NCI-H524 treated with DMSO at 0.1 percent for 48 hours (cell line): ENCODE data around the gene UBN1.

Source experiments
- DNase-seq: peaks from one replicate; lab custom pipeline; 2025; lab: John Stamatoyannopoulos, UW

UBN1 gene

GRCh38 chr16:4825196-4825595 is 22.1 kb upstream of the UBN1 start:
- no peak for DNase-seq

DNA sequence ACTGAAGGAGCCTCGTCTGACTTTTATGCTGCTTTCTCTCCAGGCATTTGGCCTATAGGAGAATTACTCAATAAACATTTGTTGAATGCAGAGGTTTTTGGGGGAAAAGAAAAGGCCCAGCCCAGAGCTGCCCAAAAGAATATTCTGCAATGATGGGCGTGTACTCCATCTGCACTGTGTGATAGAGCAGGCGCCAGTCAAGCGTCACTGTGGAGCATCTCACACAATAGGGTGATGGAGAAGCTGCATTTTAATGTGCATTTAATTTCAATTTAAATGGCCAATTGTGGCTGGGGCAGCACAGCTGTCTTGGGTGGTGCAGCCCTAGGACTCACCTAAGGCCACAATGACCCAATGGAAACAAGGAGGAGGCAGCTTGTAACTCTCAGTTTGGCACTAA is 20.8 kb upstream of the UBN1 start:
- no peak for DNase-seq

DNA sequence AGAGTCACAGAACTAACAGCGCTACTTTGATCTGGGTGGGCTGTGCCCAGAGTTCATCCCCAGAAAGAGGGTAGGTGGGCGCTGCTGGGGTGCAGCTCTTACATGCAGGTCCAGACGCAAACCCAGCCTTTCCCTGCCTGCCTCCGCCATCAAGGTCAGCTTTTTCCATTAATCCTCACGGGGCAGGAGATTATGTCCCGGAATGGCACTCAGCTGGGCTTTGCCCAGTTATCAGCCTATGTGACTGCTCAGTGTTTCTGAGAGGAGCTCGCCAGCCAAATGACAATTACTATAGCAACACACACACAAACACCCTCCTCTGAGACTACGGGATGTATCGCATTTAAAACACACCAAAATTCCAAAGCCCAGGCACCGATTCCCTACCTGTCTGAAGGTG is 20.3 kb upstream of the UBN1 start:
- no peak for DNase-seq

DNA sequence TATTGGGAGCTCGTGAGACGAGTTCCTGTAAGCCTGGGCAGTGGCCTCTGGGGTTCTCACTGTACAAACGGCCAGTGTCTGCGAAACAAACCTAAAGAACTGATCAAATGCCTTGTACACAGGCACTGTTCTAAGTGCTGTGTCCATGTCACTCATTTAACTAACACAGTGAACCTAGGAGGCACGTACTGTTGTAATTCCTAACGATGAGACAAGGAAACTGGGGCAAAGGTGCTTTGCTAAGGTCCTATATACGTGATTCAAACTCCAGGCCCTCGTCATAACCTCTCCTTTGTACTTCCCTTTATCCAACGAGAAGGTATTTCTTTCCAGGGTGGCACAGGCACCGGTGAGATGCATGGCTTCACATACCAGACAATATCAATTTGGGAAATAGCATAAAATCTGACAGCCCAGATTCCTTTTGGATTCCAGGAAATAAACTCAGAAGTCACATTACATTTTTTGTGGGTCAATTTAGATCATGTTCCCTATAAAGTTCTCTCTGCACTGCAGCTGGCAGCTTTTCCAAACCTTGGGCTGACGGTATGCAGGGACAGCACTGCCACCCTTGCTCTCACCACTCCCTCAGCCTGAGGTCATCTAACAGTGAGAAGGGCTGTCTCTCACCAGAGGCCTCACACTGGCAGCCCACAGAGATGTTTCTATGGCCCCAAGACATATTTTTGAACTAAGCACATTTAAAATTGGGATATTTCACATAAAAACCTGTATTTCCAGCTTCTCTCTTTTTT is 18.5 kb upstream of the UBN1 start:
- DNase-seq, result no peak

- DNase-seq, result no peak
Observed at GRCh38 chr16:4830408-4830807, 16.9 kb upstream of the UBN1 start.

DNA sequence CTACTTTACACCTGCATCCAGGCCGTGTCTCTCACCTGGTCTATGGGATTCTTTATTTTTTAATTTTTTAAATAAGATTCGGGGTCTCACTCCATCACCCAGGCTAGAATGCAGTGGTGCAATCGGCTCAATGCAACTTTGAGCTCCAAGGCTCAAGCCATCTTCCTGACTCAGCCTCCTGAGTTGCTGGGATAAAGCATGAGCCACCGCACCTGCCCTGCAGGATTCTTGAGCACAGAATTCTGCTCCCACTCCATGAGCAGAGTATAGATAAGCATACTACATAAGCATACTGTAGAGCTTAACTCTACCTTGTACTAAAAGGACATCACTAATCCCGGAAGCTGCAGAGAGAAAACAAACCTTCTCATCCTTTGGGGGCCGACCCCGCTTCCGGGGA is 15.7 kb upstream of the UBN1 start:
- DNase-seq, result no peak

GRCh38 chr16:4832698-4833343 is 14.5 kb upstream of the UBN1 start:
- DNase-seq, result no peak

GRCh38 chr16:4833584-4833983 is 13.7 kb upstream of the UBN1 start:
- DNase-seq, result no peak

DNA sequence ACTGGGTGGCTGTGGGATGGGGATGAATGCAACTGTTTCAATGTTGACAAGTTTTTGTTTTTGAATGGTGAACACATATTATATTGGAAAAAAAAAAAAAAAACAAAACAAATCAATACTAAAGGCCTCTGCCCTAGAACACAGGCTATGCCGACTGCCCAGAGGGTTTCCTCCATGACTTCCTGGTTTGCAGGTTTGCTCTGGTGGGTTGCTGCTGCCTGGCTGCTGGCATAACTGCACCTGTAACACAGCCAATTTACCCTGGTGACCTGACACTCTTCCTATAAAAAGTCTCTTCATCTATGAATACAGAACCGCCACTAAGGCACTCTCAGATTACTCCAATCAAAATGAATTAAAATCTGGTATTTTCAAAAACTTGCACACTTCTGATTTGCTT is 10.6 kb upstream of the UBN1 start:
- DNase-seq, result no peak

DNA sequence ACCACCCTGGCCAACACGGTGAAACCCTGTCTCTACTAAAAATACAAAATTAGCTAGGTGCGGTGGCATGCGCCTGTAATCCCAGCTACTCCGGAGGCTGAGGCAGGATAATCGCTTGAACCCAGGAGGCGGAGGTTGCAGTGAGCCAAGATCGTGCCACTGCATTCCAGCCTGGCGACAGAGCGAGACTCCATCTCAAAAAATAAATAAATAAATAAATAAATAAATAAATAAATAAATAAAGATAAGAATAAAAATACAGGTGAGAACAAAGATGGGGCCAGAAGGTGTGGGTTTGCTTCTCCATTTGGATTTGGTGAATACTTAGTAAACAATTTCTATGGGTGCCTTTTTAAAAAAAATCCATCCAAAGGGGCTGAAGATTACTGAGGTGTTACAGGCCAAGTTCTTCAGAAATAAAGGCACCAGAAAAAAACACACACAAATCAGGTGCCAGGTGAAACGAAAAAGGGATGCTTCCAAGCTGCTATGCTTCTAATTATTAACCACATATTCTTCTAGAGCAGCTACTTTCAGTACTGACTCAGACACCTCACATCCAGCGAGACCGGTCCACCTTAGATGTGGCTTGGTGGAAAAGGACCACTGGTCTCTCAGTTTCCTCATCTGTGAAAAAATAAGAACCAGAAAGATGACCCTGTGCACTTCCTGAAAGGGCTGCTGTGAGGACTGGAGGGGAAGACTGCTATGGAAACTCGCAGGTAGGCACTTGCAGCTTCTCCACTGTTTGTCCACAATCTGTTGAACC is 9.4 kb upstream of the UBN1 start:
- DNase-seq, result no peak

- DNase-seq, result no peak
Observed at GRCh38 chr16:4839942-4840341, 7.3 kb upstream of the UBN1 start.

DNA sequence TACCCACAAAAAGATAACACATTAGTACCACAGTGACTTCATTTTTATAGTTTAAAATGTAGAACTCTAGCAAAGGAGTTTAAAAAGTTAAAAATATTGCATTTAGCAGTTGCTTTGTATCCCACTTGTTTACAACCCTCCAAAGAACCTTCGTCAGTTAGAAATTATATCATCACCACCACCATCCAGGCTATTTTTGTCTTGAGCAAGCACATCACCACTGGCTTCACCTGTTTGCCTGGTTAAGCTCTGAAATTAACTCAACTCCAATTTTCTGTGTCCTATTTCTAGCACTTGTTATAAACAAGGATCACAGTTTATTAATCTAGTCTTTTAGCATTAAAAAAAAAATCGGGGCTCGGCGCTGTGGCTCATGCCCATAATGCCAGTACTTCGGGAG is 6.3 kb upstream of the UBN1 start:
- DNase-seq, result no peak

- no peak for DNase-seq
Observed at GRCh38 chr16:4846503-4846900, 779 bp upstream of the UBN1 start.

DNA sequence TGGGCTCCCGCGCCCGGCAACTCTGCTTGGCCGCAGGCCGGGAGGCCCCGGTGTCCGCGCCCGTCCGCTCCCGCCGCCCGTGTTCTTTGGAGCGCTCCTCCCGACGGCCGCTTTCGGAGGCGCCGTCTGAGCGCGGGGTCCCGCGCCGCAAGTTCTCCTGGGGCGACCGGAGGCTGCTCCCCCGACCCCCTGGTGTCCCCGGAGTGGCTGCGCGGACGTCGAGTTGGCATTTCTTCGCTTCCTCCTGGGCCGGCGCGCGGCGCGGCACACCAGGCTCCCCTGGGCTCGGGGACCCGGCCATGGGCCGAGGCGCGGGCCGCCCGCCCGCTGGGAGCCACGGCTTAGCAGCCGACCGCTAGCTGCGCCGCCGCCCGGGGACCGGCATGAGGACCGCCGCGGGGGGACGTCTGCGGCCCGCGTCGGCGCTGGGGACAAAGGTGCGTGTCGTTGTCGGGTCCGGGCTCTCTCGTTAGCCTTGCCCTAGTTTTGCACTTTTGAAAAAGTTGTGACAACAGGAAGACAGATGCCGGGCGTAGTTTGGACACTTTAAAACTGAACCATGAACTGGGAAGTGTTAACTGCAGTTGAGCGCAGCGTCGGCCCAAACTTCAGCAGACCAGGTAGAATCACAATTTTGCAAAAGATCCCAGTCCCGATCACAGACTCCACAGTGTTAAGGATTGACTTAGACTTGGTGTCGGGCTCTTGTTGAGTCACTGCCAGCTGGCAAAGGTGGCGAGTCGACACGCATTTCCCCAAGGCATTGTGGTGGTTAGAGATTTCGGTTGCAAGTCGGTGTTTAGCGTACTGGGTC is 700 bp downstream of the UBN1 start:
- no peak for DNase-seq

GRCh38 chr16:4850211-4850610 is 2.9 kb downstream of the UBN1 start:
- DNase-seq, result no peak

DNA sequence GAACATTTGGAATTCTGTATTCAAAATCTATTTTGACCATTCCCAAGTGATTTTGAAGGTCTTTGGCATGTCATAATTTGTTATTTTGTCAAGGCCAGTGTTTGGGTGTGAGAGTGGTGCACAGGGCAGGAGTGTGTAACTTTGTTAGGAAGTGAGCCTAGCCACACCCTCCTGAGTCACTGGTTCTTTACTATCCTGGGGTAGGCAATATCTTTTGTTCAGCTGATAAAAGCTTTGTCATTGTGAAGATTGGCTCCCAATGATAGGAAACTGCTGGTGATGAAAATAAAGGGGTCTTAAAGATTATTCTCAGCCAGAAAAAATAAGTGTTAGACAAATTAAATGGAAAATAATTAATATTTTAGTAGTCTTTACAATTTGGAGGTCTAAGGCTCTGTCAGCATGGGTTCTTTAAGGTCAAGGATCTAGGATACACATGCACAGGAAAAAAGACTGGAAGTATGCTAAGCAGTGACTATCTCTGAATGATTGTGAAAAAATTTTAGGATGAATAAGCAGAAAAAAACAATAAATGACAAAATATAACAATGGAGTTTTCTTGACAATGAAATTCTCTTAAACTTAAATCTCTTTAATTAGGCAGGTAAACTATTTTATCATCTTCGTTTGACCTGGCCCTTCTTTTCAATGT is 5.1 kb downstream of the UBN1 start:
- no peak for DNase-seq

DNA sequence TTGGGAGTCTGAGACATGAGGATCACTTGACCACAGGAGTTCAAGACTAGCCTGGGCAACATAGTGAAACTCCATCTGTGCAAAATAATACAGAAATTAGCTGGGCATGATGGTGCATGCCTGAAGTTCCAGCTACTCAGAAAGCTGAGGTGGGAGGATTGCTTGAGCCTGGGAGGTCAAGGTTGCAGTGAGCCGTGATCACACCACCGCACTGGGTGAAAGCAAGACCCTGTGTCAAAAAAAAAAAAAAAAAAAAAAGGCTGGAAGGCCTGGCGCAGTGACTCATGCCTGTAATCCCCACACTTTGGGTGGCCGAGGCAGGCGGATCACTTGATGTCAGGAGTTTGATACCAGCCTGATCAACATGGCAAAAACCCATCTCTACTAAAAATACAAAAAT is 8.1 kb downstream of the UBN1 start:
- no peak for DNase-seq

DNA sequence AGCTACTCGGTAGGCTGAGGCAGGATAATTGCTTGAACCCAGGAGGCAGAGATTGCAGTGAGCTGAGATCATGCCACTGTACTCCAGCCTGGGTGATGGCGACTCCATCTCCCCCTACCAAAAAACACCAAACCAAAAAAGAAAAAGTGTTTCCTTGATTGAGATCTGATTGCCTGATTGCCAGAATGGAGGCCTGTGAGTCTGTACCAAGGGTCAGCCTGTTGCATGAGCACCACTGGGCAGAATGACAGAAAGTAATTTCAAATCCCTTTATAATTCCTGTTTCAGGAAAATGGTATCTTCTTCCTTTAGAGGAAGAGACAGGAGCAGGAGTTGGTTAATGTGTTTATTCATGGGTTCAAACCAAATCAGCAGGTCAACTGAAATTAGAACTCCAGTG is 8.5 kb downstream of the UBN1 start:
- no peak for DNase-seq

DNA sequence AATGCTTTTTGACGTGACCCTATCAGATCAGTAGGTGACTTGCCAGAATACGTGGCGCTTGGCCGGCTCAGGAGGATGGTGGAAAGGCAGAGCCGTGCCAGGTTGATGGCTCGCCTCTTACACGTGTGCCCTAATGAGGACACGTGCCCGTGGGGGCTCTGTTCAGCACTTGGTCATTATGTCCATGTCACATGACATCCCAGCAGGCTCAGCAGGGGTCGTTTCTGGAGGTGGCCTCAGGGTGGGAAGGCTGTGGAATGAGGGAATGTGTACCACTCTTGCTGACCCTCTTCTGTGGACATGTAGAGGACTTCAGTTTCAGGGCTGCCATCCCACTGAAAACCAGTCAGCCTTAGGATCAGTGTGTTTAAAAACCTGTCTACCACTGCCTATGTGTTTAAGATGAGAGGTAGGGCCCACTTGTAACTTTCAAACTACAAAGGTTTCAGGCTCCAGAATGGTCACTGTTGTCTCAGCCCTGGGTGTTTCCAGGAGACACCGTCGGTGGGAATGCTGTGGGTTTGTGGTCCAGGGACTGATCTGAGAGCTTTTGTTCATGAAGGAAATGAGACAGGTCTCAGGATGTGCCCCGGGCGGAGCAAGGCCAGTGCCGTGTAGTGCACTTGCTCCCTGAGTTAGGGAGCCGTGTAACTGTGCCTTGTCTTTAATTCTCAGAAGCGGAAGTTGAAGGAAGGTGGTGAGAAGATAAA is 12.1 kb downstream of the UBN1 start:
- no peak for DNase-seq

DNA sequence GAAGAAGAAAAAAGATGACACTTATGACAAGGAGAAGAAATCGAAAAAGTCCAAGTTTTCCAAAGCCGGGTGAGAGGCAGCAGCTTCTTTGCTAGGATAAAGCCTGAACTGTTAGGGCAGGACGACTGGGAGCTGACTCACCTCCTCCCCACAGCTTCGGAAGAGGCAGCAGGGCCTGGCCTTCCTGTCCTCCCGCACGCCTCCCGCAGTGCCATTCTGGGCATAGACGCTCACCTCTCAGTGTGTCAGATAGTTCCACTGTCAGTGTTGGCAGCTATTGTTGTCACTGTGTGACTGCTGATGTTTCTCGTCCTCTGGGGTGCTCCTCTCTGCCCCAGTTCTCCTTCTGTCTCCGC is 12.6 kb downstream of the UBN1 start:
- DNase-seq, result no peak

GRCh38 chr16:4860727-4861342 is 13.6 kb downstream of the UBN1 start:
- DNase-seq, result no peak
